ENCODE results near the gene ARMC10. TPM values are rescaled to one million over a fixed set of nuclear protein-coding genes. Genes with fewer than 3 reads are reported as not detected.

ARMC10 gene
- total and polyA plus RNA-seq, 2 donors (not counting 3 experiments of a cell fraction or from before 2014, with no cell fraction given), result 16.6 to 39.2 TPM

DNA sequence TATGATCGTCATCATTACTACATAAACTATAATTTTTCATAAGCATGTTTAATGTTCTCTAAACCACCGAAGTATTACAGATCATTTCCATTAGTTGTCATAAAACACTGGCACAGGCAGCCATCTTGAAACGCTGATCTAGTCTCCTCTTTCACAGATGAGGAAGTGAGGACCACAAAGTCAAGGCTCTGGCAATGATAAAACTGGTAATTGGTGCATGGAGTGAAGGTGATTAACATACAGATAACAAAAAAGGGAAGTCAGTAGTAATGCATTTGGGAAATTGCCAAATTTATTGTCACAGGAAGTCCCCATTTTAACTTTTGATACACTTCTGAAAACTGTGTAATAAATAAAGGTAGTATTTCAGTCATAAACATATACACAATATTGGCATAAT lies 49.6 kb upstream of the ARMC10 start:
- intact Hi-C loops (cut with micrococcal nuclease), result no loop called here
- FAIRE-seq (no peak), DNase-seq (ENCODE audit: low read depth, low spot score) (no peak)
- ChIA-PET POLR2A (no interaction called here), CTCF (no interaction called here)
- dilution Hi-C loops (cut with MboI; ENCODE audit: extremely low pct_ligation_motif_present, low sequenced_read_pairs), result no loop called here
- no peaks in the 10 kb centered on the region for H3K36me3 ChIP-seq (ENCODE audit: control insufficient read depth in 2 of 2, extremely low read depth in 1 of 2, insufficient read depth in 2 of 2, low read length in 2 of 2)
- no TSS peak for BruUV-seq (replicated peaks)
- no peak overlapping the region for H3K9ac ChIP-seq (replicated peaks; ENCODE audit: extremely low read depth, insufficient read depth, low read length)
- H3K4me1 ChIP-seq (ENCODE audit: control insufficient read depth, extremely low read depth, insufficient read depth, low read length), result no peaks in the 10 kb centered on the region
- no peak overlapping the region for H2AFZ ChIP-seq (ENCODE audit: low read depth, low read length)
- H3K4me3 ChIP-seq (replicated peaks in 1 of 3; ENCODE audit: insufficient read depth in 1 of 3, low read depth in 1 of 3, low read length in 3 of 3), result no peak overlapping the region
- H4K20me1 ChIP-seq (replicated peaks; ENCODE audit: control insufficient read depth, extremely low read depth, insufficient read depth, low read length), result no peaks in the 10 kb centered on the region
- H3K27ac ChIP-seq (ENCODE audit: insufficient read depth, low read depth, low read length), result no peak overlapping the region
- H3K27me3 ChIP-seq (ENCODE audit: control insufficient read depth in 2 of 2, insufficient read depth in 2 of 2, low read length in 2 of 2), result no peaks in the 10 kb centered on the region
- H3K4me2 ChIP-seq (ENCODE audit: insufficient read depth, low read length), result no peak overlapping the region
- H3K9me1 ChIP-seq (replicated peaks; ENCODE audit: control insufficient read depth, extremely low read depth, insufficient read depth, low read length), result no peaks in the 10 kb centered on the region
- no peaks in the 10 kb centered on the region for H3K79me2 ChIP-seq (ENCODE audit: control insufficient read depth, insufficient read depth, low read length)
- H3K9me3 ChIP-seq (replicated peaks; ENCODE audit: control insufficient read depth, insufficient read depth, low read length), result no peaks in the 10 kb centered on the region
- TF ChIP-seq, protein P1, sequence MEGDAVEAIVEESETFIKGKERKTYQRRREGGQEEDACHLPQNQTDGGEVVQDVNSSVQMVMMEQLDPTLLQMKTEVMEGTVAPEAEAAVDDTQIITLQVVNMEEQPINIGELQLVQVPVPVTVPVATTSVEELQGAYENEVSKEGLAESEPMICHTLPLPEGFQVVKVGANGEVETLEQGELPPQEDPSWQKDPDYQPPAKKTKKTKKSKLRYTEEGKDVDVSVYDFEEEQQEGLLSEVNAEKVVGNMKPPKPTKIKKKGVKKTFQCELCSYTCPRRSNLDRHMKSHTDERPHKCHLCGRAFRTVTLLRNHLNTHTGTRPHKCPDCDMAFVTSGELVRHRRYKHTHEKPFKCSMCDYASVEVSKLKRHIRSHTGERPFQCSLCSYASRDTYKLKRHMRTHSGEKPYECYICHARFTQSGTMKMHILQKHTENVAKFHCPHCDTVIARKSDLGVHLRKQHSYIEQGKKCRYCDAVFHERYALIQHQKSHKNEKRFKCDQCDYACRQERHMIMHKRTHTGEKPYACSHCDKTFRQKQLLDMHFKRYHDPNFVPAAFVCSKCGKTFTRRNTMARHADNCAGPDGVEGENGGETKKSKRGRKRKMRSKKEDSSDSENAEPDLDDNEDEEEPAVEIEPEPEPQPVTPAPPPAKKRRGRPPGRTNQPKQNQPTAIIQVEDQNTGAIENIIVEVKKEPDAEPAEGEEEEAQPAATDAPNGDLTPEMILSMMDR (IDR thresholded peaks at IDR 0.05; ENCODE audit: extremely low read depth in 1 of 2, insufficient read depth in 1 of 2, low read depth in 1 of 2, low read length in 2 of 2), result no peak
- TF ChIP-seq POLR2A (IDR thresholded peaks at IDR 0.05; ENCODE audit: low read depth, low read length) (no peak), EZH2 (IDR thresholded peaks at IDR 0.05; ENCODE audit: borderline replicate concordance, low read depth, low read length, severe bottlenecking) (no peak), MYC (IDR thresholded peaks at IDR 0.05; ENCODE audit: low read depth, low read length) (no peak), GATA2 (IDR thresholded peaks at IDR 0.05; ENCODE audit: insufficient read depth, insufficient read length, low read depth, low read length) (no peak), JUN (IDR thresholded peaks at IDR 0.05; ENCODE audit: borderline replicate concordance, insufficient read depth, insufficient read length, low read depth) (no peak), FOS (IDR thresholded peaks at IDR 0.05; ENCODE audit: borderline replicate concordance, insufficient read depth, low read length) (no peak), POLR2AphosphoS5 (IDR thresholded peaks at IDR 0.05; ENCODE audit: insufficient read depth, low read depth, low read length) (no peak)
- TF ChIP-seq, protein P2, sequence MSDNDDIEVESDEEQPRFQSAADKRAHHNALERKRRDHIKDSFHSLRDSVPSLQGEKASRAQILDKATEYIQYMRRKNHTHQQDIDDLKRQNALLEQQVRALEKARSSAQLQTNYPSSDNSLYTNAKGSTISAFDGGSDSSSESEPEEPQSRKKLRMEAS (IDR thresholded peaks at IDR 0.05; ENCODE audit: insufficient read depth, insufficient read length), result no peak

All from endothelial cell of umbilical vein (primary cell).